Astrocyte (in vitro differentiated cells and primary cell): ENCODE data around the gene GMDS. TPM values are rescaled to one million over a fixed set of nuclear protein-coding genes. Genes with fewer than 3 reads are reported as not detected.

Experiments
- DNase-seq: peaks from one replicate; pipeline ENCODE4 v3.0.0-alpha.2; 2010; ENCODE audit warnings: low read depth
- FAIRE-seq: peaks from 2 replicates; lab custom pipeline; 2011; peaks lifted over from hg19 to GRCh38; lab: Jason Lieb, UNC
- H2AFZ ChIP-seq: 2 replicates; pipeline ENCODE4 v1.6.0; 2012; ENCODE audit warnings: low read depth, low read length, inconsistent platforms
- H3K27ac ChIP-seq: 2 replicates; pipeline ENCODE4 v1.5.1; 2011; ENCODE audit warnings: low read depth, low read length, inconsistent platforms
- H3K27me3 ChIP-seq: 2 replicates; pipeline ENCODE4 v1.6.0; 2011; ENCODE audit warnings: low read length, inconsistent platforms; ENCODE audit not compliant: insufficient read depth
- H3K36me3 ChIP-seq: 2 replicates; pipeline ENCODE4 v1.5.1; 2011; ENCODE audit warnings: low read length, inconsistent platforms; ENCODE audit not compliant: insufficient read depth
- H3K4me1 ChIP-seq: 2 replicates; pipeline ENCODE4 v1.5.1; 2011; ENCODE audit warnings: low read length, inconsistent platforms; ENCODE audit not compliant: insufficient read depth
- H3K4me2 ChIP-seq: 2 replicates; pipeline ENCODE4 v1.6.0; 2012; ENCODE audit warnings: low read length, inconsistent platforms
- H3K4me3 ChIP-seq: 2 replicates; pipeline ENCODE4 v1.5.1; 2011; ENCODE audit warnings: low read depth, mild to moderate bottlenecking, low read length, inconsistent platforms; ENCODE audit not compliant: insufficient read depth
- H3K79me2 ChIP-seq: 2 replicates; pipeline ENCODE4 v1.6.0; 2012; ENCODE audit warnings: mild to moderate bottlenecking, low read length, inconsistent platforms; ENCODE audit not compliant: insufficient read depth
- H3K9ac ChIP-seq: 2 replicates; pipeline ENCODE4 v1.6.0; 2012; ENCODE audit warnings: mild to moderate bottlenecking, low read length, inconsistent platforms
- H3K9me3 ChIP-seq: 2 replicates; pipeline ENCODE4 v1.5.1; 2012; ENCODE audit warnings: low read depth, mild to moderate bottlenecking, low read length, inconsistent platforms; ENCODE audit not compliant: insufficient read depth
- H4K20me1 ChIP-seq: 2 replicates; pipeline ENCODE4 v1.6.0; 2012; ENCODE audit warnings: low read length, inconsistent platforms; ENCODE audit not compliant: insufficient read depth
- H3K27ac Mint-ChIP-seq: one replicate; pipeline ENCODE4 v1.8.0; 2021; ENCODE audit warnings: mild to moderate bottlenecking, mixed read lengths; ENCODE audit not compliant: unreplicated experiment
- H3K27me3 Mint-ChIP-seq: one replicate; pipeline ENCODE4 v1.8.0; 2021; ENCODE audit warnings: low read depth, mixed read lengths; ENCODE audit not compliant: unreplicated experiment
- H3K36me3 Mint-ChIP-seq: one replicate; pipeline ENCODE4 v1.8.0; 2021; ENCODE audit warnings: low read depth, mixed read lengths; ENCODE audit not compliant: unreplicated experiment
- H3K4me1 Mint-ChIP-seq: one replicate; pipeline ENCODE4 v1.8.0; 2021; ENCODE audit warnings: low read depth, mixed read lengths; ENCODE audit not compliant: unreplicated experiment
- H3K4me3 Mint-ChIP-seq: one replicate; pipeline ENCODE4 v1.8.0; 2021; ENCODE audit warnings: mild to moderate bottlenecking, moderate library complexity, mixed read lengths; ENCODE audit not compliant: unreplicated experiment
- H3K9me3 Mint-ChIP-seq: one replicate; pipeline ENCODE4 v1.8.0; 2021; ENCODE audit warnings: mild to moderate bottlenecking, mixed read lengths; ENCODE audit not compliant: unreplicated experiment
- CTCF ChIP-seq: IDR thresholded peaks from 2 replicates; pipeline ENCODE4 v1.5.1; 2011; ENCODE audit warnings: low read depth, mild to moderate bottlenecking, inconsistent platforms, low read length, moderate library complexity; ENCODE audit not compliant: insufficient read depth
- EZH2 ChIP-seq: IDR thresholded peaks from 2 replicates; pipeline ENCODE4 v1.6.1; 2012; ENCODE audit warnings: mild to moderate bottlenecking, low read length, inconsistent platforms; ENCODE audit not compliant: insufficient read depth
- total RNA-seq: library from RNA; stranded (reverse); gene quantifications from 2 replicates; pipeline ENCODE4 v1.2.1, GENCODE V29; 2021

Gene GMDS
- total RNA-seq, 1 donor from 2014 or later = 9.4 TPM

DNA sequence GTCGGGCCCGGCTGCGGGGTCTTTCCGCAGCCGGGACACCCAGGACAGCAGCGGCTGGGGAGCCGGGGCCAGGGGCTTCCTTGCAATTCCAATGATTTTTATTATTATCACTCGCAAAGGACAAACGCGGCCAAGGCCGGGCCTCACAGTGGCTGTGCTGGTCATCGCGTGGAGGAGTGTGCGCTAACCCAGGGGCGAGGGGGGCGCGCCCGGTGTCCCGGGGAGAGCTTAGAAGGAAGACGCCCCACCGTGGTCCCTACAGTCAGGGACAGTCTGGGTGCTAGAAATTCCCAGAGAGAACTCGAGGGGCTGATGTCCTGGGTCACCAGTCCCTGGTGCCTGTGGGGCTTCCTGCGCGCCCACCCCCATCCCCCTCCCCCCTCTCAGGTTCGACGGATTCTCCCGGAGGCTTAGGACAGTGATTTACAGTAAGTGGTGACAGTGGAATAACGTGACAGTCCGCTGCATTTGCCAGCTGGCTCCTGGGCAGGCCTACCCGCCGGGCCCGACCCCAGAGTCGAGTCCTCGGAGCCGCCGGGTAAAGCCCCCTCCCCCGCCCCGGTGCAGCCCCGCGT lies 626.2 kb downstream of the GMDS start:
- H2AFZ ChIP-seq = no peak overlapping the region
- peaks cover 62% of the 10 kb centered on the region for H3K27me3 Mint-ChIP-seq
- no peaks in the 10 kb centered on the region for H3K4me1 Mint-ChIP-seq
- no peak overlapping the region for H3K9ac ChIP-seq
- H3K36me3 Mint-ChIP-seq = peaks cover 4% of the 10 kb centered on the region
- H4K20me1 ChIP-seq = peaks cover 11% of the 10 kb centered on the region
- no peak for TF ChIP-seq EZH2
- peaks cover 13% of the 10 kb centered on the region for H3K79me2 ChIP-seq
- peaks cover 64% of the 10 kb centered on the region for H3K27me3 ChIP-seq
- H3K4me3 Mint-ChIP-seq = no peak overlapping the region
- no peak overlapping the region for H3K4me3 ChIP-seq
- H3K9me3 Mint-ChIP-seq = peaks cover 15% of the 10 kb centered on the region
- no peaks in the 10 kb centered on the region for H3K9me3 ChIP-seq
- DNase-seq (no peak), FAIRE-seq (no peak)
- no peak overlapping the region for H3K27ac ChIP-seq
- peak overlapping the region; percentile 60 for H3K4me2 ChIP-seq
- peaks cover 8% of the 10 kb centered on the region for H3K4me1 ChIP-seq
- H3K27ac Mint-ChIP-seq = no peak overlapping the region
- H3K36me3 ChIP-seq = no peaks in the 10 kb centered on the region

DNA sequence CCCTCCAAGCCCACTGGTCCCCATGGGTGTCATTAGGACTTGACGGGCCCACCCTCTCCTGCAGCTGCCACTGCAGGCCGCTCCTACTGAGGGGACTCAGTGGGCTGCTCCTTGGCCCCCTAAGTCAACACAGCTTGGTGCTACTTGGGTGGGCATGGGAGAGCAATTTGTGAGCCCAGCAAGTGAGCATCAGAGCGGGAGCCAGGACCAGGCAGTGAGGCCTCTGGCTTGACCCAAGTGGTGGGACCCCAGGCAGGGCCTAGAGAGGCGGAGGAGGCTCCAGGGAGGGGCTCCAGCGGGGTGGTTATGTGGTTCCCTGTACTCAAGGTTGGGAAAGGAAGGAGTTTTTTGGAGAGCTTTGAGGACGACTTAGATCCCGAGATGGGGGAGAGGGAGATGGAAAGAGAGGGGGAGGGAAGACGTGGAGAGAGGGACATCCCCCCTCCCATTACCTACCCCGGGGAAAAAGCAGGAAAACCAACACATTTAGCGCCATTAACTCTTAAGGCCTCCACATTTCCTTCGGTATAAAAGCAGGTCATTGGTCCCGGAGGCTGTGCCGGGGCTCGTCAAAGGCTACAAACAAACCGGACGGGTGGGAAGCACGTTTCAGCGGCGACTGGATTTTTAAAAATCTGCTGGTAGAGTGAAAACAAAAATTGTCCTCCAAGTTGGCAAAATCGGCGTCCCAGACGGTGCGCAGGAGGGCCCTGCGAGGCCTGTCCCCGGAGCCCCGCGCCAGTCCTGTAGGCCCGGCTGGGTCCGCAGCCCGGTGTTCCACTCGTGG lies 626.9 kb downstream of the GMDS start:
- Histone ChIP-seq H3K4me3 (no peak overlapping the region), H3K4me1 (peaks cover 10% of the 10 kb centered on the region), H3K27ac (no peak overlapping the region), H2AFZ (no peak overlapping the region), H3K9me3 (no peaks in the 10 kb centered on the region), H3K79me2 (peaks cover 20% of the 10 kb centered on the region), H3K4me2 (no peak overlapping the region), H4K20me1 (peaks cover 14% of the 10 kb centered on the region), H3K9ac (no peak overlapping the region), H3K36me3 (no peaks in the 10 kb centered on the region), H3K27me3 (peaks cover 57% of the 10 kb centered on the region)
- DNase-seq = no peak
- Mint-ChIP-seq H3K4me1 (peaks cover under 1% of the 10 kb centered on the region), H3K27ac (peak overlapping the region; percentile 34), H3K4me3 (no peak overlapping the region), H3K27me3 (peaks cover 62% of the 10 kb centered on the region), H3K36me3 (peaks cover 4% of the 10 kb centered on the region), H3K9me3 (peaks cover 15% of the 10 kb centered on the region)
- no peak for TF ChIP-seq CTCF
- no peak for TF ChIP-seq EZH2
- no peak for FAIRE-seq

- peak overlapping the region; percentile 8 for H3K4me2 ChIP-seq
- Mint-ChIP-seq H3K36me3 (peaks cover 4% of the 10 kb centered on the region), H3K27me3 (peaks cover 61% of the 10 kb centered on the region), H3K4me1 (peaks cover 4% of the 10 kb centered on the region), H3K27ac (no peak overlapping the region), H3K9me3 (peaks cover 15% of the 10 kb centered on the region), H3K4me3 (no peak overlapping the region)
- H2AFZ ChIP-seq = no peak overlapping the region
- no peaks in the 10 kb centered on the region for H3K9me3 ChIP-seq
- peaks cover 12% of the 10 kb centered on the region for H3K4me1 ChIP-seq
- no peak for FAIRE-seq
- no peak overlapping the region for H3K4me3 ChIP-seq
- H3K9ac ChIP-seq = no peak overlapping the region
- peaks cover 49% of the 10 kb centered on the region for H3K27me3 ChIP-seq
- TF ChIP-seq EZH2 (no peak), CTCF (no peak)
- DNase-seq = no peak
- H3K36me3 ChIP-seq = no peaks in the 10 kb centered on the region
- H4K20me1 ChIP-seq = peaks cover 15% of the 10 kb centered on the region
- H3K27ac ChIP-seq = no peak overlapping the region
- H3K79me2 ChIP-seq = peaks cover 23% of the 10 kb centered on the region
Measured at GRCh38 chr6:1617466-1618310, 627.7 kb downstream of the GMDS start.
